ENCODE data around the gene CD276.

DNA sequence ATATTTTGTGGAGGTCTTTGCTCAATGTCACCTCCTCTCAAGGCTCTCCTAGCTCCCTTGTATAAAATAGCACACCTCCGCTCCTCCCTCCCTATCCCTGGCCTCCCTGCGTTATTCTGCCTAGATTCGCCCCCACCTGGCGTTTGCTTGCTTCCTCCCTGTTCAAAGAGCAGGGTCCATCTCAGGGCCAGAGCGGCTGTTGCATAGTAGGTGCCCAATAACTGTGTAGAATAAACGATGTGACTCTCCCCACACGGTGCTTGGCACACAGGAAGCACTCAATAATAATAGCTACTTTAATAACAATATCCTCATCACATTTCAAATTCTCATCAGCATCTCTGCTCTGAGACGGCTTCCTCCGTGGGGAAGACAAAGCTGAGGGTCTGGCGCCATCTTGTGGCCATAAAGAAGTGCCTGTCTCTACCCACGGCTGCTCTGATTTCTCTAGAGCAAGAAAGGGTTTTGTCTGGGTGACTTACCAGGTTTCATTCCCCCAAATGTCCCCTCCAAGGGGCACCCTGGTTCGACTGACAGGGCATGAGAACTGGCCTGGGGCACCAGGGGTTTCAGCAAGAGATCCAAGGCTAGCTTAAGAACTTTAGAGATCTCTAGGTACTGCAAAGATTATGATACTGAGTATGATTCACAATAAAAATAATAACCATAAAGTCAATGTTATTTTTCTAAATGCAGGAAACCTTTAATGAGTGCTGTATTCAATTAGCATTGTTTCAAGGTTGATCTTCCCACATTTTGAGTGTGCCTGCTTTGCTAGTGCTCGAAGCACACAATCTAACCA, 16.1 kb downstream of the CD276 start:
- TF ChIP-seq, protein P1, sequence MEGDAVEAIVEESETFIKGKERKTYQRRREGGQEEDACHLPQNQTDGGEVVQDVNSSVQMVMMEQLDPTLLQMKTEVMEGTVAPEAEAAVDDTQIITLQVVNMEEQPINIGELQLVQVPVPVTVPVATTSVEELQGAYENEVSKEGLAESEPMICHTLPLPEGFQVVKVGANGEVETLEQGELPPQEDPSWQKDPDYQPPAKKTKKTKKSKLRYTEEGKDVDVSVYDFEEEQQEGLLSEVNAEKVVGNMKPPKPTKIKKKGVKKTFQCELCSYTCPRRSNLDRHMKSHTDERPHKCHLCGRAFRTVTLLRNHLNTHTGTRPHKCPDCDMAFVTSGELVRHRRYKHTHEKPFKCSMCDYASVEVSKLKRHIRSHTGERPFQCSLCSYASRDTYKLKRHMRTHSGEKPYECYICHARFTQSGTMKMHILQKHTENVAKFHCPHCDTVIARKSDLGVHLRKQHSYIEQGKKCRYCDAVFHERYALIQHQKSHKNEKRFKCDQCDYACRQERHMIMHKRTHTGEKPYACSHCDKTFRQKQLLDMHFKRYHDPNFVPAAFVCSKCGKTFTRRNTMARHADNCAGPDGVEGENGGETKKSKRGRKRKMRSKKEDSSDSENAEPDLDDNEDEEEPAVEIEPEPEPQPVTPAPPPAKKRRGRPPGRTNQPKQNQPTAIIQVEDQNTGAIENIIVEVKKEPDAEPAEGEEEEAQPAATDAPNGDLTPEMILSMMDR (IDR thresholded peaks at IDR 0.05) = peak; percentile 86 to 89 (median 87)
- no peak for TF ChIP-seq POLR2A (IDR thresholded peaks at IDR 0.05)
